WTC11 (cell line): ENCODE data around the gene TMEM185B. TPM values are rescaled to one million over a fixed set of nuclear protein-coding genes. Genes with fewer than 3 reads are reported as not detected.

Experiments used
- ATAC-seq: fragments of 200-7000 bp; cut with Tn5 transposase; 2 replicates; pipeline ENCODE4 v1.10.0; 2021; ENCODE audit warnings: mild to moderate bottlenecking, moderate library complexity
- CTCF ChIA-PET: fragments of 300-600 bp; sonication (Branson Sonifier 250); formaldehyde crosslinking; loops from one replicate; lab custom pipeline; 2021; ENCODE audit warnings: antibody characterized with exemption; lab: Charles Lee
- POLR2A ChIA-PET: fragments of 350-600 bp; sonication (Branson Sonifier 250); formaldehyde crosslinking; loops from one replicate; lab custom pipeline; 2021; ENCODE audit warnings: antibody characterized with exemption; lab: Charles Lee
- DNase-seq: peaks from one replicate; pipeline ENCODE4 v3.0.0; 2021; ENCODE audit warnings: low spot score
- H3K27ac Mint-ChIP-seq: 2 replicates; pipeline ENCODE4 v1.8.0; 2021; ENCODE audit warnings: mixed read lengths
- H3K27me3 Mint-ChIP-seq: 2 replicates; pipeline ENCODE4 v1.8.0; 2021; ENCODE audit warnings: low read depth, mild to moderate bottlenecking, moderate library complexity, mixed read lengths
- H3K36me3 Mint-ChIP-seq: 2 replicates; pipeline ENCODE4 v1.8.0; 2021; ENCODE audit warnings: mixed read lengths
- H3K4me1 Mint-ChIP-seq: 2 replicates; pipeline ENCODE4 v1.8.0; 2022; ENCODE audit warnings: mixed read lengths
- H3K4me3 Mint-ChIP-seq: 2 replicates; pipeline ENCODE4 v1.8.0; 2021; ENCODE audit warnings: mild to moderate bottlenecking, moderate library complexity, mixed read lengths
- H3K9me3 Mint-ChIP-seq: 2 replicates; pipeline ENCODE4 v1.8.0; 2021; ENCODE audit warnings: mixed read lengths
- ARID4B ChIP-seq: sonication (generic); formaldehyde crosslinking; IDR thresholded peaks from 2 replicates; pipeline ENCODE4 v1.8.0; 2023; ENCODE audit warnings: missing genetic modification reagents, mild to moderate bottlenecking, borderline replicate concordance
- EMX1 ChIP-seq: fragments of 250-450 bp; sonication (Bioruptor Pico); IDR thresholded peaks from 2 replicates; pipeline ENCODE4 v1.8.0; 2021; ENCODE audit warnings: mild to moderate bottlenecking
- FOXK1 ChIP-seq: sonication (generic); formaldehyde crosslinking; IDR thresholded peaks from 2 replicates; pipeline ENCODE4 v1.8.0; 2022; ENCODE audit warnings: mild to moderate bottlenecking, moderate library complexity, missing genetic modification reagents
- FOXP4 ChIP-seq: sonication (generic); formaldehyde crosslinking; IDR thresholded peaks from 2 replicates; pipeline ENCODE4 v1.8.0; 2022; ENCODE audit warnings: mild to moderate bottlenecking, missing genetic modification reagents
- HMGA2 ChIP-seq: fragments of 250-450 bp; sonication (Bioruptor Pico); IDR thresholded peaks from 2 replicates; pipeline ENCODE4 v1.4.0; 2021; ENCODE audit warnings: mild to moderate bottlenecking, moderate library complexity
- MAX ChIP-seq: sonication (generic); formaldehyde crosslinking; IDR thresholded peaks from 2 replicates; pipeline ENCODE4 v1.8.0; 2022; ENCODE audit warnings: mild to moderate bottlenecking, missing genetic modification reagents
- NFATC4 ChIP-seq: fragments of 250-450 bp; sonication (Bioruptor Pico); IDR thresholded peaks from 2 replicates; pipeline ENCODE4 v1.9.0; 2021; ENCODE audit warnings: mild to moderate bottlenecking
- NFYB ChIP-seq: sonication (generic); formaldehyde crosslinking; conservative IDR thresholded peaks from 2 replicates; pipeline ENCODE4 v1.8.0; 2022; ENCODE audit warnings: low read depth, missing genetic modification reagents
- NR2C2 ChIP-seq: sonication (generic); formaldehyde crosslinking; IDR thresholded peaks from 2 replicates; pipeline ENCODE4 v1.8.0; 2022; ENCODE audit warnings: mild to moderate bottlenecking, missing genetic modification reagents
- SP1 ChIP-seq: sonication (generic); formaldehyde crosslinking; conservative IDR thresholded peaks from 2 replicates; pipeline ENCODE4 v1.8.1; 2022; ENCODE audit warnings: missing genetic modification reagents
- TEAD1 ChIP-seq: sonication (generic); formaldehyde crosslinking; IDR thresholded peaks from 2 replicates; pipeline ENCODE4 v1.8.0; 2022; ENCODE audit warnings: mild to moderate bottlenecking, missing genetic modification reagents
- ZNF121 ChIP-seq: sonication (generic); formaldehyde crosslinking; IDR thresholded peaks from 2 replicates; pipeline ENCODE4 v1.8.0; 2023; ENCODE audit warnings: missing genetic modification reagents
- ZNF263 ChIP-seq: sonication (generic); formaldehyde crosslinking; IDR thresholded peaks from 2 replicates; pipeline ENCODE4 v1.8.1; 2022; ENCODE audit warnings: low read depth, mild to moderate bottlenecking, moderate library complexity, missing genetic modification reagents
- ZNF423 ChIP-seq: fragments of 250-450 bp; sonication (Bioruptor Pico); IDR thresholded peaks from 2 replicates; pipeline ENCODE4 v2.1.2; 2022; ENCODE audit warnings: mild to moderate bottlenecking, moderate library complexity
- total RNA-seq: library from RNA; stranded (reverse); gene quantifications from 3 replicates; pipeline ENCODE4 v1.2.3, GENCODE V29; 2021
- TF ChIP-seq, protein P1 (sequence below): sonication (generic); formaldehyde crosslinking; IDR thresholded peaks from 2 replicates; pipeline ENCODE4 v1.8.1; 2023; ENCODE audit warnings: mild to moderate bottlenecking, moderate library complexity, missing genetic modification reagents
- TF ChIP-seq, protein P2 (sequence below): fragments of 250-450 bp; sonication (Bioruptor Pico); IDR thresholded peaks from 2 replicates; pipeline ENCODE4 v1.9.0; 2021; ENCODE audit warnings: moderate library complexity, mild to moderate bottlenecking, inconsistent platforms, borderline replicate concordance
- TF ChIP-seq, protein P3 (sequence below): sonication (generic); formaldehyde crosslinking; IDR thresholded peaks from 2 replicates; pipeline ENCODE4 v1.8.1; 2023; ENCODE audit warnings: mild to moderate bottlenecking, missing genetic modification reagents, borderline replicate concordance

TMEM185B gene
- total RNA-seq, 1 experiment from 2014 or later = 9.9 TPM

DNA sequence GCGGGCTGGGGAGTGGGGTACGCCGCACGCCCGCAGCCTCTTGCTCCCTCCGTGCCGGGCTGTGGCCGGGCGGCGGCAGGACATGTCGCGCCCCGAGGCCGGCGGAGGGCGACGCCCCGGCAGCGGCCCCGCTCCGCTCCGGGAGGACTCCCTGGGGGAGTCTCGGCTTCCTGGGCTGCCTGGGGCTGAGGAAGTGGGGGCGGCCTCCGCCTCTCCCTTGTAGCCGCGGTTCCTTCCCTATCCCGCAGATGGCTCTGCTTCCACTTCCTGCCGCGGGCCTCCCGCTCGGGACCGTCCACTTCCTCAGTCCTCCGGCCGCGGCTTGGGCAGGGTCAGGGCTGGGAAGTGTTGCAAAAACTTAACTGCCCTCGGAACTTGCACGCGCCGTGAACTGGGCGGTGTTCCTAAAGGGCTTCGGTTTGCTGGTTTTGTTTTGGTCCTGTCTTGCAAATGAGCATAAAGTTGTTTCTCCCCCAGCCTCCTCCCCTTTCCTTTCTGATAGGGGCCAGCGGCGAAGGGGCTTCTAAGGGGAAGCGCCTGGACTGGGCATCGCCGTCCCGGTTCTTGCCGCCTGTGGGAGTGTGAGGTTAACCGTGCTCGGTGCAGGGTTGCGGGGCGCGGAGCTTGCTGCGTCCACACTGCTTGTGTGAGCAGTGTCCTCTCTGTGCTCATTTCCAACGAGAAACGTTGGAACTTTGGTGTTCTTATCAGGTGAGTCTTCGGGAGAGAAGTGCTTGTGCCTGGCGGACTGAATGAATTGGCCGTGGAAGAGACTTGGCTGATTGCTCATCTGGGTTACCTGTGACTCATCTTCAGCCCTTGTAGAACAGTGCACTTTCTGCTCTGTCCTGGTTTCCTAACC, 30.1 kb upstream of the TMEM185B start:
- POLR2A ChIA-PET = interaction anchor here (0.7 to 1.4 kb wide), 5 partner anchors 14 to 822 kb away, joined by 3 to 5 read pairs (median 3); partner anchors contain the start of gene TMEM185B
- H3K27ac Mint-ChIP-seq = no peak overlapping the region
- H3K4me3 Mint-ChIP-seq = peak overlapping the region; percentile 81
- H3K9me3 Mint-ChIP-seq = peaks cover under 1% of the 10 kb centered on the region
- H3K4me1 Mint-ChIP-seq = peaks cover 37% of the 10 kb centered on the region
- peak; percentile 62 for DNase-seq
- TF ChIP-seq NFATC4 (no peak), EMX1 (CRISPR knock-in tag) (no peak), MAX (CRISPR knock-in tag) (no peak; the same call in 1 of the 2 replicates), FOXK1 (no peak), ZNF263 (CRISPR knock-in tag) (peak; percentile 61; the same call in 1 of the 2 replicates), ZNF423 (CRISPR knock-in tag) (peak; percentile 52; the same call in 1 of the 2 replicates), FOXP4 (CRISPR knock-in tag) (no peak), ZNF121 (CRISPR knock-in tag) (no peak)
- TF ChIP-seq, protein P1, sequence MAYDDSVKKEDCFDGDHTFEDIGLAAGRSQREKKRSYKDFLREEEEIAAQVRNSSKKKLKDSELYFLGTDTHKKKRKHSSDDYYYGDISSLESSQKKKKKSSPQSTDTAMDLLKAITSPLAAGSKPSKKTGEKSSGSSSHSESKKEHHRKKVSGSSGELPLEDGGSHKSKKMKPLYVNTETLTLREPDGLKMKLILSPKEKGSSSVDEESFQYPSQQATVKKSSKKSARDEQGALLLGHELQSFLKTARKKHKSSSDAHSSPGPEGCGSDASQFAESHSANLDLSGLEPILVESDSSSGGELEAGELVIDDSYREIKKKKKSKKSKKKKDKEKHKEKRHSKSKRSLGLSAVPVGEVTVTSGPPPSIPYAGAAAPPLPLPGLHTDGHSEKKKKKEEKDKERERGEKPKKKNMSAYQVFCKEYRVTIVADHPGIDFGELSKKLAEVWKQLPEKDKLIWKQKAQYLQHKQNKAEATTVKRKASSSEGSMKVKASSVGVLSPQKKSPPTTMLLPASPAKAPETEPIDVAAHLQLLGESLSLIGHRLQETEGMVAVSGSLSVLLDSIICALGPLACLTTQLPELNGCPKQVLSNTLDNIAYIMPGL (CRISPR knock-in tag) = peak; percentile 28; the same call in 1 of the 2 replicates
- TF ChIP-seq, protein P2, sequence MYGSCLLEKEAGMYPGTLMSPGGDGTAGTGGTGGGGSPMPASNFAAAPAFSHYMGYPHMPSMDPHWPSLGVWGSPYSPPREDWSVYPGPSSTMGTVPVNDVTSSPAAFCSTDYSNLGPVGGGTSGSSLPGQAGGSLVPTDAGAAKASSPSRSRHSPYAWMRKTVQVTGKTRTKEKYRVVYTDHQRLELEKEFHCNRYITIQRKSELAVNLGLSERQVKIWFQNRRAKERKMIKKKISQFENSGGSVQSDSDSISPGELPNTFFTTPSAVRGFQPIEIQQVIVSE (CRISPR knock-in tag) = no peak
- TF ChIP-seq, all 79 proteins: peak for 3
- ATAC-seq = peak; percentile 46
- CTCF ChIA-PET = interaction anchor here (0.5 to 3.4 kb wide), 14 partner anchors 13 to 268 kb away, joined by 3 to 34 read pairs (median 4); no protein-coding TSS in a partner anchor
- Mint-ChIP-seq H3K36me3 (peaks cover 1% of the 10 kb centered on the region), H3K27me3 (peaks cover 59% of the 10 kb centered on the region)

DNA sequence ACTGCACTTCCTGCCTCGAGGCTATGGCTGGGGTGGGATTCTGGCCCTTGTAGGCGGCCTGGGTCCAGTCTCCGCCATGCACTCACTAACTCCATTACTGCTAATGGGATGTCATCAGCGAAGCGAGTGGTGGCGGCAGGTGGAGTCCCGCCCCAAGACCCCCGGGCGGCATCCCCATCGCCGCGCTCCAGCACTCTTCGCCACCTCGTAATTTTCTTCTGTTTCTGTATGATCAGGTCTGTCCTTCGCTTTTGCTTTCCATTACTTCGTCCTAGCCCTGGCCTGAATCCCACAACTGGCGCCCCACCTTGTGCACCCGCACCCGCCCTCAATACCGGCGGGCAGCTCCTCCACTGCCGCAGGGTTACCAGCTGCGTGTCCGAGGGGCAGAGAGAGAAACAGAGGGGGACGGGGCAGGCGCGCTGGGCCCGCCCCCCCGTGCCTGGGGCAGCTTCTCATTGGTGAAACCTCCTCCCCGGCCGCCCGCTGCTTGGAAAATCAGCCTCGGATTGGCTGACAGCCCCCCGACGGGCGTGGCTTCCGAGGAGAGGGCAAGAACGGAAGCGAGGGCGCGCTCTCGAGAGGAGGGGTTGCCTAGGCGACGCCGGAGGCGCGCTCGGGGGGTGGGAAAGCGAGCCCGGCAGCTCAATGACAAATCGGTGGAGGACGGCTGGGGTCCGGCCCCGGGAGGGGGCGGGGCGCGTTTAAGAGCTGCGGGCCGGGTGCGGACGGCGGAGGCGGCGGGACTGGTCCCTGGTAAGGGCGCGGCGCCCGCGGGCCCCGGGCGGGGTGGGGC, 29.2 kb upstream of the TMEM185B start, which contains the start of gene RALB:
TSS of gene RALB (plus strand) at position 628 of the 796 bp plus-strand sequence. CDS start 25,813 bp downstream, outside the sequence.
- ATAC-seq (peak; percentile 92), DNase-seq (peak; percentile 100)
- Mint-ChIP-seq H3K27ac (no peak within 1 kb of the TSS), H3K36me3 (no peaks in the 10 kb centered on the region), H3K27me3 (peaks cover 65% of the 10 kb centered on the region), H3K9me3 (no peaks in the 10 kb centered on the region), H3K4me3 (peak within 1 kb of the TSS; percentile 99), H3K4me1 (peaks cover 43% of the 10 kb centered on the region)
- ChIA-PET CTCF (interaction anchor here (0.7 to 3.4 kb wide), 17 partner anchors 11 to 444 kb away, joined by 3 to 34 read pairs (median 3); partner anchors contain the start of gene TMEM185B), POLR2A (interaction anchor here (0.6 to 1.4 kb wide), 6 partner anchors 25 to 823 kb away, joined by 3 to 5 read pairs (median 4); partner anchors contain the start of gene TMEM185B)
- TF ChIP-seq MAX (CRISPR knock-in tag) (peak; percentile 79), ARID4B (CRISPR knock-in tag) (0 out of 2 replicates have a peak, but pooled peaks have one; percentile 52), TEAD1 (CRISPR knock-in tag) (peak; percentile 42; the same call in 1 of the 2 replicates), NR2C2 (no peak), HMGA2 (no peak), NFYB (CRISPR knock-in tag) (peak; percentile 71), FOXK1 (no peak), SP1 (CRISPR knock-in tag) (peak; percentile 82)
- TF ChIP-seq, protein P3, sequence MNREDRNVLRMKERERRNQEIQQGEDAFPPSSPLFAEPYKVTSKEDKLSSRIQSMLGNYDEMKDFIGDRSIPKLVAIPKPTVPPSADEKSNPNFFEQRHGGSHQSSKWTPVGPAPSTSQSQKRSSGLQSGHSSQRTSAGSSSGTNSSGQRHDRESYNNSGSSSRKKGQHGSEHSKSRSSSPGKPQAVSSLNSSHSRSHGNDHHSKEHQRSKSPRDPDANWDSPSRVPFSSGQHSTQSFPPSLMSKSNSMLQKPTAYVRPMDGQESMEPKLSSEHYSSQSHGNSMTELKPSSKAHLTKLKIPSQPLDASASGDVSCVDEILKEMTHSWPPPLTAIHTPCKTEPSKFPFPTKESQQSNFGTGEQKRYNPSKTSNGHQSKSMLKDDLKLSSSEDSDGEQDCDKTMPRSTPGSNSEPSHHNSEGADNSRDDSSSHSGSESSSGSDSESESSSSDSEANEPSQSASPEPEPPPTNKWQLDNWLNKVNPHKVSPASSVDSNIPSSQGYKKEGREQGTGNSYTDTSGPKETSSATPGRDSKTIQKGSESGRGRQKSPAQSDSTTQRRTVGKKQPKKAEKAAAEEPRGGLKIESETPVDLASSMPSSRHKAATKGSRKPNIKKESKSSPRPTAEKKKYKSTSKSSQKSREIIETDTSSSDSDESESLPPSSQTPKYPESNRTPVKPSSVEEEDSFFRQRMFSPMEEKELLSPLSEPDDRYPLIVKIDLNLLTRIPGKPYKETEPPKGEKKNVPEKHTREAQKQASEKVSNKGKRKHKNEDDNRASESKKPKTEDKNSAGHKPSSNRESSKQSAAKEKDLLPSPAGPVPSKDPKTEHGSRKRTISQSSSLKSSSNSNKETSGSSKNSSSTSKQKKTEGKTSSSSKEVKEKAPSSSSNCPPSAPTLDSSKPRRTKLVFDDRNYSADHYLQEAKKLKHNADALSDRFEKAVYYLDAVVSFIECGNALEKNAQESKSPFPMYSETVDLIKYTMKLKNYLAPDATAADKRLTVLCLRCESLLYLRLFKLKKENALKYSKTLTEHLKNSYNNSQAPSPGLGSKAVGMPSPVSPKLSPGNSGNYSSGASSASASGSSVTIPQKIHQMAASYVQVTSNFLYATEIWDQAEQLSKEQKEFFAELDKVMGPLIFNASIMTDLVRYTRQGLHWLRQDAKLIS (CRISPR knock-in tag) = no peak
